Measurements from ENCODE around the gene STARD4. TPM values are rescaled to one million over a fixed set of nuclear protein-coding genes. Genes with fewer than 3 reads are reported as not detected.

Gene STARD4
- total RNA-seq, 4 donors from 2014 or later = 15.3 to 35.1 (median 27.1) TPM

GRCh38 chr5:111514087-111514486 is 1.8 kb upstream of the STARD4 start:
- no peak overlapping the region for H3K4me3 ChIP-seq (replicated peaks in 1 of 3)
- no peaks in the 10 kb centered on the region for H3K27me3 ChIP-seq
- WGBS, 2 donors = 74 to 86% methylated on average over 3 of the region's 3 CpGs
- no peak for DNase-seq
- H3K36me3 ChIP-seq = no peaks in the 10 kb centered on the region
- intact Hi-C loops (cut with DNase I) = no loop called here
- no peak for TF ChIP-seq CTCF (IDR thresholded peaks at IDR 0.05)
- no peak for TF ChIP-seq POLR2A (IDR thresholded peaks at IDR 0.05)
- no peak overlapping the region for H3K27ac ChIP-seq
- peaks cover 4 to 5% of the 10 kb centered on the region in 2 donors for H3K4me1 ChIP-seq
- H3K9me3 ChIP-seq = no peaks in the 10 kb centered on the region

- no peaks in the 10 kb centered on the region for H3K27me3 ChIP-seq
- H3K4me1 ChIP-seq = peaks cover 4 to 5% of the 10 kb centered on the region in 2 donors
- no peaks in the 10 kb centered on the region for H3K36me3 ChIP-seq
- 26 to 33% methylated on average over 6 of the region's 6 CpGs for WGBS, 2 donors
- peak overlapping the region in 2 of 3 donors; percentile 27 to 72 for H3K4me3 ChIP-seq (replicated peaks in 1 of 3)
- H3K27ac ChIP-seq = peak overlapping the region; percentile 61 to 93 (median 72)
- no peaks in the 10 kb centered on the region for H3K9me3 ChIP-seq
- intact Hi-C loops (cut with DNase I) = no loop called here
- no peak for DNase-seq
- no peak for TF ChIP-seq POLR2A (IDR thresholded peaks at IDR 0.05)
- TF ChIP-seq CTCF (IDR thresholded peaks at IDR 0.05) = no peak
Observed at GRCh38 chr5:111513131-111513520, 791 bp upstream of the STARD4 start.

- peaks cover 4 to 5% of the 10 kb centered on the region in 2 donors for H3K4me1 ChIP-seq
- H3K9me3 ChIP-seq = no peaks in the 10 kb centered on the region
- TF ChIP-seq POLR2A (IDR thresholded peaks at IDR 0.05) = no peak
- no peak for TF ChIP-seq CTCF (IDR thresholded peaks at IDR 0.05)
- H3K27ac ChIP-seq = peak overlapping the region; percentile 87 to 93 (median 89)
- H3K4me3 ChIP-seq (replicated peaks in 1 of 3) = peak overlapping the region; percentile 68 to 99 (median 72)
- DNase-seq = no peak
- no peaks in the 10 kb centered on the region for H3K27me3 ChIP-seq
- intact Hi-C loops (cut with DNase I) = no loop called here
- no peaks in the 10 kb centered on the region for H3K36me3 ChIP-seq
- 2% methylated on average over 11 to 26 of the region's 32 CpGs for WGBS, 2 donors
Observed at GRCh38 chr5:111511831-111512374, 432 bp downstream of the STARD4 start.

- H3K27me3 ChIP-seq = no peaks in the 10 kb centered on the region
- H3K4me1 ChIP-seq = peaks cover 4 to 5% of the 10 kb centered on the region in 2 donors
- no peaks in the 10 kb centered on the region for H3K9me3 ChIP-seq
- H3K4me3 ChIP-seq (replicated peaks in 1 of 3) = peak overlapping the region in 2 of 3 donors; percentile 68 to 72
- DNase-seq = no peak
- intact Hi-C loops (cut with DNase I) = no loop called here
- no peaks in the 10 kb centered on the region for H3K36me3 ChIP-seq
- 23 to 26% methylated on average over 2 of the region's 2 CpGs for WGBS, 2 donors
- TF ChIP-seq POLR2A (IDR thresholded peaks at IDR 0.05) (no peak), CTCF (IDR thresholded peaks at IDR 0.05) (no peak)
- H3K27ac ChIP-seq = peak overlapping the region in 2 of 3 donors; percentile 87 to 93
Observed at GRCh38 chr5:111511174-111511830, 1.0 kb downstream of the STARD4 start.

- H3K36me3 ChIP-seq = no peaks in the 10 kb centered on the region
- no peak overlapping the region for H3K4me3 ChIP-seq (replicated peaks in 1 of 3)
- DNase-seq = no peak
- peaks cover 4 to 5% of the 10 kb centered on the region in 2 donors for H3K4me1 ChIP-seq
- H3K27ac ChIP-seq = no peak overlapping the region
- intact Hi-C loops (cut with DNase I) = no loop called here
- H3K27me3 ChIP-seq = no peaks in the 10 kb centered on the region
- TF ChIP-seq POLR2A (IDR thresholded peaks at IDR 0.05) = no peak
- no peak for TF ChIP-seq CTCF (IDR thresholded peaks at IDR 0.05)
- WGBS, 2 donors = 85 to 98% methylated on average over 1 of the region's 1 CpG
- no peaks in the 10 kb centered on the region for H3K9me3 ChIP-seq
Observed at GRCh38 chr5:111509119-111509518, 3.2 kb downstream of the STARD4 start.

All from thyroid gland (tissue), 4 donors.